Posterior vena cava (tissue), 2 donors: ENCODE data around the gene RHBDF2. TPM values are rescaled to one million over a fixed set of nuclear protein-coding genes. Genes with fewer than 3 reads are reported as not detected.
"Not testable (repeated sequence)": the region's sequence is repeated elsewhere in the genome, so short reads cannot be mapped to it uniquely, and the experiment has no call there.

ENCODE experiments used
- DNase-seq: peaks from one replicate; pipeline ENCODE4 v3.0.0-alpha.2; 2020; ENCODE audit warnings: low spot score
- intact Hi-C, 2 donors: fragments of 100-400 bp; cut with DNase I; formaldehyde crosslinking; loops; one replicate each; pipeline versions ENCODE4 v1.14.1 to v1.14.2; 2022 to 2023
- total RNA-seq, 2 donors: library from RNA; stranded (reverse); fragmentation: NEBNext Ultra II Directional; extraction: Animal tissue kit (Norgen Biotek cat#: 25700); gene quantifications; one replicate each; pipeline ENCODE4 v1.2.1, GENCODE V29; 2021
- donor health status: DM: yes; HTN: yes; CAD: no.
- donor health status: DM: yes; HTN: yes; CAD: no.

The RHBDF2 gene
- total RNA-seq, 2 donors from 2014 or later, result 26.7 to 31.4 TPM

- DNase-seq, result peak; percentile 88
Measured at GRCh38 chr17:76528528-76529223, 27.5 kb upstream of the RHBDF2 start.

GRCh38 chr17:76528156-76528527, 26.9 kb upstream of the RHBDF2 start:
- intact Hi-C loops, result loop anchor here in 1 of 2 donors (10.0 kb wide), 1 partner anchor 97 kb away; no protein-coding TSS in a partner anchor
- DNase-seq, result peak; percentile 81

More at GRCh38 chr17:76528528-76529223, 27.5 kb upstream of the RHBDF2 start:
- intact Hi-C loops, result loop anchor here in 1 of 2 donors (10.0 kb wide), 1 partner anchor 96 kb away; no protein-coding TSS in a partner anchor

DNA sequence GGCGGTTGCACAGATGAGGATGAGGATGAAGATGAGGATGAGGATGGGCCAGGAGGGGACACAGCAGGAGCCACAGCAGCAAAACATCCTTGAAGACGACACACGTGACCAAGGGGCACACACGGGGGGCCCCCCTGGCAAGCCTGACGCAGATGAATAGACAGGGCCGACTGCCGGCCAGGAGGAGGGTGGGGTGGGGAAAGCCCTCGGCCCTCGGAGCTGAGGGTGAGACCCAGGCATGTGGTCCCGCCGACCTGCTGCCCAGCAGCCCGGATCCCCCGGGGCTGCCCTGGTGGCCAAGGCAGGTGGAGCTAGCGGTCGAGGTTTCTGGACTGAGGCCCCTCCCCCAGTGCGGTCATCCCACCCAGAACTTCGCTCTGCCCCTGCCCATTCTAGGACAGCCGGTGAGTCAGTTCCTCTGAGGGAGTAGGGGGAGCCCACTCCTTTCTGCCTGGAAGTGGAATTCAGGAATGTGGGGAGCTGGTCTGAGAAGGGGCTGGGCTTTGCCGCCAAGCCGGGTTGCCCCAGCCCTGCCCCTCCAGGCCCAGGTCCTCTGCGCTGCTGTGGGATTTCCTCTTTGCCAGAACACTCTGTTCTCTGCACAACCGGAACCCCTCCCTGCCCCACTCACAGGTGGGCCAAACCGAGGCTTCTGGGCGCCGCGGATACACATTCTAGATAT, 26.3 kb upstream of the RHBDF2 start:
- DNase-seq, result peak; percentile 86
- intact Hi-C loops, result loop anchor here in 1 of 2 donors (10.0 kb wide), 1 partner anchor 97 kb away; no protein-coding TSS in a partner anchor

DNA sequence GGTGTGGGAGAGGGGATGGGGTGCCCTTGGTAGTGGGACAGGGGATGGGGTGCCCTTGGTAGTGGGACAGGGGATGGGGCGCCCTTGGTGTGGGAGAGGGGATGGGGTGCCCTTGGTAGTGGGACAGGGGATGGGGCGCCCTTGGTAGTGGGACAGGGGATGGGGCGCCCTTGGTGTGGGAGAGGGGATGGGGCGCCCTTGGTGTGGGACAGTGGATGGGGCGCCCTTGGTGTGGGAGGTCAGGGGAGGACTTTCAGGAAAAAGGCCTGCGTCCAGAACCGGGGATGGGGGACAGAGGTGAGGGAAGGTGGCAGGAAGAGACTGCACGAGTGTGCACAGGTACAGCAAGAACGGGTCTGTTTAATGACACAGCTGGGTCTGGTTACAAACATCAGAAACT, 25.8 kb upstream of the RHBDF2 start:
- intact Hi-C loops, result loop anchor here in 1 of 2 donors (10.0 kb wide), 1 partner anchor 98 kb away; no protein-coding TSS in a partner anchor
- DNase-seq, result not testable (repeated sequence)

- intact Hi-C loops, result loop anchor here in 1 of 2 donors (10.0 kb wide), 1 partner anchor 99 kb away; no protein-coding TSS in a partner anchor
Measured at GRCh38 chr17:76525513-76525833, 24.2 kb upstream of the RHBDF2 start.

GRCh38 chr17:76524598-76525512, 23.6 kb upstream of the RHBDF2 start:
- peak; percentile 86 for DNase-seq
- intact Hi-C loops, result loop anchor here in 1 of 2 donors (10.0 kb wide), 1 partner anchor 100 kb away; no protein-coding TSS in a partner anchor

More at GRCh38 chr17:76525513-76525833, 24.2 kb upstream of the RHBDF2 start:
- DNase-seq, result not testable (repeated sequence)

GRCh38 chr17:76523084-76524037, 22.1 kb upstream of the RHBDF2 start:
- intact Hi-C loops, result loop anchor here in 1 of 2 donors (10.0 kb wide), 1 partner anchor 101 kb away; no protein-coding TSS in a partner anchor
- peak; percentile 93 for DNase-seq

GRCh38 chr17:76521683-76522082, 20.5 kb upstream of the RHBDF2 start:
- intact Hi-C loops, result loop anchor here in 1 of 2 donors (10.0 kb wide), 1 partner anchor 103 kb away; no protein-coding TSS in a partner anchor
- not testable (repeated sequence) for DNase-seq

- intact Hi-C loops, result loop anchor here in 1 of 2 donors (10.0 kb wide), 1 partner anchor 104 kb away; no protein-coding TSS in a partner anchor
Measured at GRCh38 chr17:76521262-76521661, 20.0 kb upstream of the RHBDF2 start.

GRCh38 chr17:76519048-76519966, 18.1 kb upstream of the RHBDF2 start:
- DNase-seq, result peak; percentile 49
- intact Hi-C loops, result no loop called here

More at GRCh38 chr17:76521262-76521661, 20.0 kb upstream of the RHBDF2 start:
- peak; percentile 64 for DNase-seq

DNA sequence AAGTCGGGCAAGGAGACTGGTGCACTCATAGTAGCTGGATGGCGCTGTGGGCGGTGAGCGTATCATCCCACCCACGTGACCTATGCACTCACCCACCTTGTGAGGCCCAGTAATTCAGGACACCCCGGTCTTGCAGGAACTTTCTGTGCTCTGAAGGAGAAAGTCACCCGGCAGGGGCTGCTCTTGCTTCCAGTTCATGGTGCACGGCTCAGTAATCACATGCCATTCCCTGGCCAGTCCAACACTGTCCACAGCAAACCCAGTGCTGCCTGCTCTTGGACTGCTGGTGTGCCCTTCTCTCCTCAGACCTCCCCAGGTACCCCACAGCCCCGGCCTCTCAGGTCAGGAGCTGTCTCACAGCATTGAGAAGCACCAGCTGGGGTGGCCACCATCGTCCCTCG, 16.4 kb upstream of the RHBDF2 start:
- DNase-seq, result peak; percentile 78
- intact Hi-C loops, result no loop called here

- intact Hi-C loops, result no loop called here
- DNase-seq, result peak; percentile 93
Measured at GRCh38 chr17:76515274-76515949, 14.2 kb upstream of the RHBDF2 start.

DNA sequence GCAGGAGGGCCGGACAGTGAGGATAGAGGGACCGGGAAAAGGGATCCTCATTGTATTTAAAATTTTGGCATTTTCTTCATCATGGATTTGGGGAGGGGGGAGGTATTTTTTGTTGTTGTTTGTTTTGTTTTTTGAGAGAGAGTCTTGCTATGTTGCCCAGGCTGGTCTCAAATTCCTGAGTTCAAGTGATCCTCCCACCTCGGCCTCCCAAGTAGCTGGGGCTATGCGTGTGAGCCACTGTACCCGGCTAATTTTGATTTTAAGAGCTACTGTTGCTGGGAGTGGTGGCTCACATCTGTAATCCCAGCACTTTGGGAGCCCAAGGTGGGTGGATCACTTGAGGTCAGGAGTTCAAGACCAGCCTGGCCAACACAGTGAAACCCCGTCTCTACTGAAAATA, 13.1 kb upstream of the RHBDF2 start:
- DNase-seq, intact Hi-C loops: not testable (repeated sequence)

DNA sequence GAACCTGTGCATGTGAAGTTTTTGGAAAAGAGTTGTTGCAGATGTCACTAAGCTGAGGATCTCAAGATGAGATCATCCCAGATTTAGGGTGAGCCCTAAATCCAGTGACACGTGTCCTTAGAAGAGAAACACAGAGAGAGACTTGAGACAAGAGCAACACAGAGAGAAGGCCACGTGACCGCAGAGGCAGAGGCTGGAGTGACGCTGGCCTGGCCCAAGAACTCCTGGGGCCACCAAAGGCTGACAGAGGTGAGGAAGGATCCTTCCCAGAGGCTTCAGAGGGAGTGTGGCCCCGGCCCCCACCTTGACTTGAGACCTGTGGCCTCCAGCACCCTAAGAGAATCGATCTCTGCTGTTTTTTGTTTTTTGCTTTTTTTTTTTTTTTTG, 12.1 kb upstream of the RHBDF2 start:
- intact Hi-C loops, result no loop called here
- no peak for DNase-seq

GRCh38 chr17:76512366-76513305, 11.4 kb upstream of the RHBDF2 start:
- intact Hi-C loops, result no loop called here
- DNase-seq, result peak; percentile 66
